HCT116 (cell line): ENCODE results near the gene GFOD1. TPM values are rescaled to one million over a fixed set of nuclear protein-coding genes. Genes with fewer than 3 reads are reported as not detected.

Experiments
- ATAC-seq: fragments of 200-7000 bp; cut with Tn5 transposase; 2 replicates; pipeline ENCODE4 v1.9.1; 2020; ENCODE audit warnings: mild to moderate bottlenecking, moderate library complexity
- BruUV-seq: library from RNA; stranded (reverse); fragments of 400-500 nt; replicated peaks from 2 replicates; lab custom pipeline; 2021; lab: Mats Ljungman, UMichigan
- CTCF ChIA-PET: fragments of 300-600 bp; sonication (Branson Sonifier 250); formaldehyde crosslinking; loops from one replicate; lab custom pipeline; 2021; ENCODE audit warnings: antibody characterized with exemption; lab: Charles Lee
- POLR2A ChIA-PET: fragments of 300-600, 350-600 bp; sonication (Branson Sonifier 250); formaldehyde crosslinking; loops from one replicate; lab custom pipeline; 2021; ENCODE audit warnings: antibody characterized with exemption; lab: Charles Lee
- RAD21 ChIA-PET, 2 experiments: fragments of 300-600 bp; sonication (Branson Sonifier 250); formaldehyde crosslinking; loops; one replicate each; lab custom pipeline; 2023; ENCODE audit warnings: low total read pairs in 2 of 2; ENCODE audit not compliant: uncharacterized antibody in 2 of 2, unreplicated experiment in 2 of 2, low non-redundant PET in 1 of 2; lab: Charles Lee
- DNase-seq: peaks from one replicate; pipeline ENCODE4 v3.0.0-alpha.2; 2010; ENCODE audit warnings: low read depth, low spot score
- H2AFZ ChIP-seq: fragments of 200-600 bp; shearing (Covaris generic), sonication (generic); 2 replicates; pipeline ENCODE4 v1.6.1; 2017; ENCODE audit warnings: low read depth, mixed run types, mixed read lengths, antibody characterized with exemption, low read length; ENCODE audit not compliant: poor library complexity, severe bottlenecking
- H3K27ac ChIP-seq: 2 replicates; pipeline ENCODE4 v1.5.1; 2012; ENCODE audit warnings: low read depth, low read length
- H3K27me3 ChIP-seq: fragments of 200-600 bp; sonication (generic); 2 replicates; pipeline ENCODE4 v1.6.1; 2016; ENCODE audit warnings: mixed run types, low read length, mixed read lengths; ENCODE audit not compliant: insufficient read depth
- H3K36me3 ChIP-seq, 2 experiments: fragments of 200-500 bp in 1 of 2; fragments of 200-600 bp in 1 of 2; sonication (Bioruptor generic) in 1 of 2; sonication (generic) in 1 of 2; 2 replicates each; pipeline versions ENCODE4 v1.5.1 to v1.6.1; 2014 to 2016; ENCODE audit warnings: low read length in 2 of 2, inconsistent platforms in 1 of 2, mixed read lengths in 1 of 2, mixed run types in 1 of 2; ENCODE audit not compliant: insufficient read depth in 2 of 2, control insufficient read depth in 1 of 2
- H3K4me1 ChIP-seq, 2 experiments: fragments of 200-600 bp in 1 of 2; sonication (generic) in 1 of 2; 2 replicates each; pipeline versions ENCODE4 v1.5.1 to v1.6.1; 2012 to 2017; ENCODE audit warnings: low read length in 2 of 2, inconsistent platforms in 1 of 2, mild to moderate bottlenecking in 1 of 2, mixed read lengths in 1 of 2, mixed run types in 1 of 2, moderate library complexity in 1 of 2; ENCODE audit not compliant: insufficient read depth in 2 of 2, control insufficient read depth in 1 of 2
- H3K4me2 ChIP-seq: fragments of 200-600 bp; sonication (generic); 2 replicates; pipeline ENCODE4 v1.6.1; 2017; ENCODE audit warnings: mixed run types, low read length, mixed read lengths
- H3K4me3 ChIP-seq, 2 experiments: fragments of 200-600 bp in 1 of 2; sonication (generic) in 1 of 2; replicated peaks in 1 of 2; 2 replicates each; pipeline ENCODE4 v1.5.1; 2011 to 2016; ENCODE audit warnings: low read length in 2 of 2, control low read depth in 1 of 2, low read depth in 1 of 2, mild to moderate bottlenecking in 1 of 2, mixed read lengths in 1 of 2, mixed run types in 1 of 2
- H3K79me2 ChIP-seq: fragments of 200-600 bp; sonication (generic); 2 replicates; pipeline ENCODE4 v1.6.1; 2017; ENCODE audit warnings: mild to moderate bottlenecking, mixed run types, low read length, moderate library complexity, mixed read lengths; ENCODE audit not compliant: insufficient read depth
- H3K9ac ChIP-seq: fragments of 200-600 bp; sonication (generic); 2 replicates; pipeline ENCODE4 v1.6.1; 2016; ENCODE audit warnings: low read length, mixed read lengths
- H3K9me2 ChIP-seq: fragments of 200-600 bp; sonication (generic), shearing (Covaris generic); 2 replicates; pipeline ENCODE4 v1.6.1; 2017; ENCODE audit warnings: mixed run types, mild to moderate bottlenecking, moderate library complexity; ENCODE audit not compliant: insufficient read depth
- H3K9me3 ChIP-seq, 2 experiments: fragments of 200-500 bp in 1 of 2; fragments of 200-600 bp in 1 of 2; sonication (Bioruptor generic) in 1 of 2; sonication (generic) in 1 of 2; 2 replicates each; pipeline ENCODE4 v1.6.1; 2014 to 2017; ENCODE audit warnings: low read length in 2 of 2, mixed read lengths in 2 of 2, inconsistent platforms in 1 of 2, low read depth in 1 of 2, mild to moderate bottlenecking in 1 of 2, mixed run types in 1 of 2, moderate library complexity in 1 of 2; ENCODE audit not compliant: control insufficient read depth in 1 of 2, insufficient read depth in 1 of 2
- H4K20me1 ChIP-seq: fragments of 200-600 bp; sonication (generic), shearing (Covaris generic); 2 replicates; pipeline ENCODE4 v1.6.1; 2017; ENCODE audit warnings: mixed run types, mild to moderate bottlenecking, moderate library complexity; ENCODE audit not compliant: insufficient read depth
- CTCF ChIP-seq, 3 experiments: fragments of 200-600 bp in 1 of 3; sonication (generic) in 1 of 3; IDR thresholded peaks in 2 of 3; conservative IDR thresholded peaks in 1 of 3; 2 replicates each; pipeline ENCODE4 v1.5.1; 2012 to 2017; ENCODE audit warnings: low read depth in 2 of 3, low read length in 2 of 3, antibody characterized with exemption in 1 of 3, borderline replicate concordance in 1 of 3, control low read depth in 1 of 3, mild to moderate bottlenecking in 1 of 3, mixed read lengths in 1 of 3, mixed run types in 1 of 3, moderate library complexity in 1 of 3; ENCODE audit not compliant: insufficient read depth in 1 of 3
- MAX ChIP-seq: IDR thresholded peaks from 2 replicates; pipeline ENCODE4 v1.6.1; 2012
- YY1 ChIP-seq: IDR thresholded peaks from 2 replicates; pipeline ENCODE4 v1.6.1; 2011; ENCODE audit warnings: low read length, low read depth, moderate library complexity, mild to moderate bottlenecking; ENCODE audit not compliant: insufficient replicate concordance; ENCODE audit errors: extremely low read depth
- ZNF274 ChIP-seq: fragments of 200-500 bp; sonication (Bioruptor generic); IDR thresholded peaks from 2 replicates; pipeline ENCODE4 v1.6.1; 2014; ENCODE audit warnings: mild to moderate bottlenecking, low read depth, low read length, inconsistent platforms
- intact Hi-C: fragments of 100-400 bp; cut with micrococcal nuclease; formaldehyde crosslinking; loops from 2 replicates; pipeline ENCODE4 v1.10.0; 2022
- total RNA-seq: library from RNA; stranded (reverse); gene quantifications from one replicate; pipeline ENCODE4 v1.2.1, GENCODE V29; 2021; ENCODE audit not compliant: unreplicated experiment

The GFOD1 gene
- total RNA-seq, 1 experiment from 2014 or later, result 3.8 TPM

DNA sequence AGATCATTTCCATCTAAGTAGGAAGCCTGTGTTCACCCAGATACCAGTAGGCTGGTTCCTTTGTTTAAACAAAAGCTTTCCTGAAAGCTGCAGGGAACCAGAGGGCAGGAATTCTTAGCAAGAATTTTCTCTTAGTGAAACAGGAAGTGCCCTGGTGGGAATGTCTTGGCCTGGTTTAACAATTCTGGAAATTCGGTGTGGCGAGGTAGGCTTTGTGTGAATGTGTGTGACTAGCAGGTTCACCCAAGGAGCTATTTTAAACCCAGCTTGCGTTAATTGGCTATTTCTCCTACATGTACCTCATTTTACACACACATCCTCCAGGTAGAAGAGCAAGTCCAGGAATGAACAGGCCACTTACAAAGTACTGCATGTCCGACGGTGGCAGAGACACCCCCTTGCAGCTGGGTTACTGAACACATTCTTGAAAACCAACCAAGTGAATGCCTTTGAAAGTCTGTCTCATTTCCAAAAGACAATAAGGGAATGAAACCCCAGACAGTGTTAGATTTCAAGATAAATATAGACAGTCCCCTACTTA lies 64.6 kb downstream of the GFOD1 start:
- CTCF ChIA-PET, result no interaction called here
- BruUV-seq, result no TSS peak
- no peak overlapping the region for H3K27ac ChIP-seq

More for the DNA sequence above, 64.6 kb downstream of the GFOD1 start:
- Histone ChIP-seq H3K36me3 (no peaks in the 10 kb centered on the region), H3K27me3 (no peaks in the 10 kb centered on the region), H2AFZ (no peak overlapping the region), H3K4me1 (no peaks in the 10 kb centered on the region), H3K9ac (no peak overlapping the region), H4K20me1 (no peaks in the 10 kb centered on the region), H3K9me3 (no peaks in the 10 kb centered on the region), H3K79me2 (no peaks in the 10 kb centered on the region), H3K4me3 (no peak overlapping the region), H3K9me2 (no peaks in the 10 kb centered on the region), H3K4me2 (no peak overlapping the region)
- DNase-seq, result no peak
- intact Hi-C loops, result no loop called here
- no peak for ATAC-seq
- ChIA-PET RAD21 (no interaction called here), POLR2A (no interaction called here)
- TF ChIP-seq MAX (no peak), CTCF (IDR thresholded peaks at IDR 0.05 in 2 of 3, conservative IDR thresholded peaks at IDR 0.05 in 1 of 3; ENCODE audit: borderline replicate concordance in 1 of 3, insufficient read depth in 1 of 3, low read depth in 2 of 3, low read length in 2 of 3) (no peak), YY1 (no peak), ZNF274 (no peak)
